ENCODE results near the gene MRNIP.

- TF ChIP-seq CTCF (IDR thresholded peaks at IDR 0.05; ENCODE audit: low read length) (no peak), EZH2 (IDR thresholded peaks at IDR 0.05; ENCODE audit: borderline replicate concordance, low read length) (no peak)
Measured at GRCh38 chr5:179841621-179842020, 17.0 kb downstream of the MRNIP start.

All from OCI-LY1 (cell line).